OCI-LY1 (cell line): ENCODE results near the gene ZNF746.

Experiments
- H2AFZ ChIP-seq: fragments of 200-600 bp; sonication (generic), shearing (Covaris generic); 2 replicates; pipeline ENCODE4 v1.6.0; 2014; ENCODE audit warnings: antibody characterized with exemption, mild to moderate bottlenecking, low read length
- H3F3A ChIP-seq: fragments of 200-600 bp; sonication (generic), shearing (Covaris generic); 2 replicates; pipeline ENCODE4 v1.6.0; 2014; ENCODE audit warnings: mild to moderate bottlenecking, antibody characterized with exemption, low read length, moderate library complexity; ENCODE audit not compliant: insufficient read depth
- H3K27ac ChIP-seq: fragments of 200-600 bp; sonication (generic); 2 replicates; pipeline ENCODE4 v1.5.1; 2014; ENCODE audit warnings: low read length, mixed run types, mild to moderate bottlenecking, low read depth; ENCODE audit not compliant: poor library complexity, severe bottlenecking
- H3K27me3 ChIP-seq: fragments of 200-600 bp; sonication (generic); 2 replicates; pipeline ENCODE4 v1.6.0; 2014; ENCODE audit warnings: antibody characterized with exemption, mild to moderate bottlenecking, low read length, moderate library complexity; ENCODE audit not compliant: insufficient read depth
- H3K36me3 ChIP-seq: fragments of 200-600 bp; sonication (generic); 2 replicates; pipeline ENCODE4 v1.6.1; 2014; ENCODE audit warnings: mild to moderate bottlenecking, antibody characterized with exemption, low read length, moderate library complexity, mixed read lengths; ENCODE audit not compliant: insufficient read depth
- H3K4me1 ChIP-seq: fragments of 200-600 bp; sonication (generic); 2 replicates; pipeline ENCODE4 v1.5.1; 2014; ENCODE audit warnings: mild to moderate bottlenecking, low read length, moderate library complexity; ENCODE audit not compliant: insufficient read depth, severe bottlenecking
- H3K4me2 ChIP-seq: fragments of 200-600 bp; sonication (generic), shearing (Covaris generic); 2 replicates; pipeline ENCODE4 v1.6.1; 2014; ENCODE audit warnings: low read length
- H3K4me3 ChIP-seq: fragments of 200-600 bp; sonication (generic); 2 replicates; pipeline ENCODE4 v1.5.1; 2014; ENCODE audit warnings: low read length, low read depth, mild to moderate bottlenecking, mixed read lengths; ENCODE audit not compliant: poor library complexity, severe bottlenecking
- H3K79me2 ChIP-seq: fragments of 200-600 bp; shearing (Covaris generic); 2 replicates; pipeline ENCODE4 v1.6.1; 2016; ENCODE audit warnings: mixed run types, low read length, mixed read lengths; ENCODE audit not compliant: insufficient read depth
- H3K9ac ChIP-seq: fragments of 200-600 bp; sonication (generic), shearing (Covaris generic); 2 replicates; pipeline ENCODE4 v1.6.1; 2014; ENCODE audit warnings: mild to moderate bottlenecking, low read length, mixed read lengths
- H3K9me2 ChIP-seq: fragments of 200-600 bp; sonication (generic), shearing (Covaris generic); 2 replicates; pipeline ENCODE4 v1.6.1; 2014; ENCODE audit warnings: low read depth, mild to moderate bottlenecking, low read length, mixed read lengths
- H3K9me3 ChIP-seq: fragments of 200-600 bp; shearing (Covaris generic); 2 replicates; pipeline ENCODE4 v1.6.1; 2014; ENCODE audit warnings: low read length, mixed read lengths
- H4K20me1 ChIP-seq: fragments of 200-600 bp; sonication (generic), shearing (Covaris generic); 2 replicates; pipeline ENCODE4 v1.6.0; 2016; ENCODE audit warnings: mild to moderate bottlenecking, low read length; ENCODE audit not compliant: insufficient read depth
- CTCF ChIP-seq: fragments of 200-600 bp; sonication (generic), shearing (Covaris generic); IDR thresholded peaks from 2 replicates; pipeline ENCODE4 v1.5.1; 2017; ENCODE audit warnings: mild to moderate bottlenecking, antibody characterized with exemption, low read length, moderate library complexity, mixed read lengths
- EZH2 ChIP-seq: fragments of 200-600 bp; sonication (generic), shearing (Covaris generic); IDR thresholded peaks from 2 replicates; pipeline ENCODE4 v1.8.0; 2017; ENCODE audit warnings: borderline replicate concordance, mixed run types, mild to moderate bottlenecking, antibody characterized with exemption, low read length, moderate library complexity, mixed read lengths

The ZNF746 gene

GRCh38 chr7:149477494-149478443 is 19.8 kb downstream of the ZNF746 start:
- Histone ChIP-seq H3K4me2 (no peak overlapping the region), H3K27ac (no peak overlapping the region), H3K9ac (no peak overlapping the region), H3F3A (no peaks in the 10 kb centered on the region), H3K4me3 (no peak overlapping the region), H3K79me2 (no peaks in the 10 kb centered on the region), H3K27me3 (no peaks in the 10 kb centered on the region), H2AFZ (no peak overlapping the region), H3K9me2 (no peaks in the 10 kb centered on the region), H3K36me3 (peaks cover 73% of the 10 kb centered on the region), H4K20me1 (no peaks in the 10 kb centered on the region), H3K4me1 (no peaks in the 10 kb centered on the region), H3K9me3 (peaks cover 10% of the 10 kb centered on the region)
- TF ChIP-seq CTCF, result no peak
- no peak for TF ChIP-seq EZH2

- H3K9me2 ChIP-seq, result no peaks in the 10 kb centered on the region
- peaks cover 80% of the 10 kb centered on the region for H3K36me3 ChIP-seq
- peaks cover 10% of the 10 kb centered on the region for H3K9me3 ChIP-seq
- no peaks in the 10 kb centered on the region for H4K20me1 ChIP-seq
- no peak overlapping the region for H3K4me3 ChIP-seq
- H3K27me3 ChIP-seq, result no peaks in the 10 kb centered on the region
- TF ChIP-seq EZH2 (no peak), CTCF (no peak)
- H3K4me1 ChIP-seq, result no peaks in the 10 kb centered on the region
- H2AFZ ChIP-seq, result no peak overlapping the region
- H3K79me2 ChIP-seq, result no peaks in the 10 kb centered on the region
- H3K27ac ChIP-seq, result no peak overlapping the region
- no peak overlapping the region for H3K4me2 ChIP-seq
- H3K9ac ChIP-seq, result no peak overlapping the region
- H3F3A ChIP-seq, result no peaks in the 10 kb centered on the region
These were observed 20.8 kb downstream of the ZNF746 start for GRCh38 chr7:149476791-149477190.

GRCh38 chr7:149475121-149476045 is 22.2 kb downstream of the ZNF746 start:
- Histone ChIP-seq H3K9me2 (no peaks in the 10 kb centered on the region), H2AFZ (no peak overlapping the region), H3K27me3 (no peaks in the 10 kb centered on the region), H3K9ac (no peak overlapping the region), H3K4me2 (no peak overlapping the region), H3K4me1 (no peaks in the 10 kb centered on the region), H3K36me3 (peaks cover 80% of the 10 kb centered on the region), H3K79me2 (no peaks in the 10 kb centered on the region), H3K9me3 (peaks cover 10% of the 10 kb centered on the region), H4K20me1 (no peaks in the 10 kb centered on the region), H3F3A (no peaks in the 10 kb centered on the region), H3K27ac (no peak overlapping the region), H3K4me3 (no peak overlapping the region)
- TF ChIP-seq CTCF, result no peak
- TF ChIP-seq EZH2, result no peak
